HepG2 (cell line): ENCODE measurements around the gene KIF2C. TPM values are rescaled to one million over a fixed set of nuclear protein-coding genes. Genes with fewer than 3 reads are reported as not detected.

Experiments used
- BCL6 ChIP-seq: IDR thresholded peaks from 2 replicates; pipeline ENCODE4 v1.6.1; 2016; ENCODE audit warnings: missing genetic modification reagents, missing compliant biosample characterization
- CREM ChIP-seq, 2 experiments: sonication (generic) in 1 of 2; formaldehyde crosslinking in 1 of 2; IDR thresholded peaks; 2 replicates each; pipeline versions ENCODE4 v1.4.0 to v1.6.1; 2016 to 2020; ENCODE audit warnings: antibody characterized with exemption in 1 of 2, mild to moderate bottlenecking in 1 of 2, missing genetic modification reagents in 1 of 2
- FOXJ3 ChIP-seq: sonication (generic); formaldehyde crosslinking; IDR thresholded peaks from 2 replicates; pipeline ENCODE4 v1.4.0; 2020; ENCODE audit warnings: missing genetic modification reagents, mild to moderate bottlenecking, borderline replicate concordance
- LCORL ChIP-seq, 2 experiments: fragments of 450-650 bp in 1 of 2; sonication (generic) in 1 of 2; formaldehyde crosslinking in 1 of 2; IDR thresholded peaks; 2 replicates each; pipeline versions ENCODE4 v1.5.0 to v1.6.1; 2017 to 2020; ENCODE audit warnings: antibody characterized with exemption in 1 of 2, missing genetic modification reagents in 1 of 2
- MTA1 ChIP-seq: sonication (generic); formaldehyde crosslinking; IDR thresholded peaks from 2 replicates; pipeline ENCODE4 v1.4.0; 2020; ENCODE audit warnings: missing genetic modification reagents, mild to moderate bottlenecking, borderline replicate concordance
- PHB2 ChIP-seq: fragments of 450-650 bp; IDR thresholded peaks from 2 replicates; pipeline ENCODE4 v1.6.1; 2018; ENCODE audit not compliant: partially characterized antibody
- PHF8 ChIP-seq: sonication (generic); formaldehyde crosslinking; IDR thresholded peaks from 2 replicates; pipeline ENCODE4 v1.5.0; 2020; ENCODE audit warnings: missing genetic modification reagents
- SNAPC2 ChIP-seq: sonication (generic); formaldehyde crosslinking; IDR thresholded peaks from 2 replicates; pipeline ENCODE4 v1.8.1; 2022; ENCODE audit warnings: mild to moderate bottlenecking, missing genetic modification reagents
- SNAPC4 ChIP-seq: sonication (generic); formaldehyde crosslinking; IDR thresholded peaks from 2 replicates; pipeline ENCODE4 v1.4.0; 2020; ENCODE audit warnings: mild to moderate bottlenecking, missing genetic modification reagents
- SP140L ChIP-seq: sonication (generic); formaldehyde crosslinking; IDR thresholded peaks from 2 replicates; pipeline ENCODE4 v1.4.0; 2020; ENCODE audit warnings: missing genetic modification reagents, borderline replicate concordance
- TFAP4 ChIP-seq: sonication (generic); IDR thresholded peaks from 2 replicates; pipeline ENCODE4 v1.6.1; 2016; ENCODE audit warnings: low read depth, borderline replicate concordance
- TP53 ChIP-seq: sonication (generic); formaldehyde crosslinking; conservative IDR thresholded peaks from 2 replicates; pipeline ENCODE4 v1.4.0; 2020; ENCODE audit warnings: missing genetic modification reagents
- ZNF737 ChIP-seq: sonication (generic); formaldehyde crosslinking; IDR thresholded peaks from 2 replicates; pipeline ENCODE4 v1.5.0; 2020; ENCODE audit warnings: missing genetic modification reagents, mild to moderate bottlenecking, borderline replicate concordance
- ZNF768 ChIP-seq: sonication (generic); formaldehyde crosslinking; IDR thresholded peaks from 2 replicates; pipeline ENCODE4 v1.4.0; 2020; ENCODE audit warnings: missing genetic modification reagents
- polyA plus RNA-seq, 8 experiments: library from polyadenylated mRNA; depleted of rRNA in 3 of 8; stranded (reverse) in 7 of 8; unstranded in 1 of 8; fragments of >200 nt; fragmentation: Illumina TruSeq in 4 of 8; extraction: Trizol in 4 of 8; gene quantifications; 2 replicates each; pipeline versions ENCODE4 v1.2.1 to v1.2.3, GENCODE V29; 2011 to 2016; ENCODE audit warnings: low read depth in 4 of 8, missing spikeins in 1 of 8, mixed read lengths in 1 of 8; ENCODE audit not compliant: insufficient read depth in 1 of 8
- total RNA-seq, 5 experiments: library from RNA; depleted of rRNA; stranded (reverse); fragments of >200 nt; fragmentation: Illumina TruSeq; extraction: Trizol; gene quantifications; 2 replicates each; pipeline ENCODE4 v1.2.3, GENCODE V29; 2016; ENCODE audit warnings: low read depth in 1 of 5
- TF ChIP-seq, protein P1 (sequence below): IDR thresholded peaks from 2 replicates; pipeline ENCODE4 v1.6.1; 2016; ENCODE audit warnings: missing genetic modification reagents, missing compliant biosample characterization
- TF ChIP-seq, protein P2 (sequence below): sonication (generic); formaldehyde crosslinking; conservative IDR thresholded peaks from 2 replicates; pipeline ENCODE4 v1.4.0; 2020; ENCODE audit warnings: missing genetic modification reagents
- TF ChIP-seq, protein P3 (sequence below): sonication (generic); formaldehyde crosslinking; IDR thresholded peaks from 2 replicates; pipeline ENCODE4 v1.8.0; 2022; ENCODE audit warnings: low read depth, missing genetic modification reagents

KIF2C gene
- total and polyA plus RNA-seq, 2 of the 13 experiments (the other 11 are each of a cell fraction or from before 2014, with no cell fraction given): 29.7 to 53.7 TPM

DNA sequence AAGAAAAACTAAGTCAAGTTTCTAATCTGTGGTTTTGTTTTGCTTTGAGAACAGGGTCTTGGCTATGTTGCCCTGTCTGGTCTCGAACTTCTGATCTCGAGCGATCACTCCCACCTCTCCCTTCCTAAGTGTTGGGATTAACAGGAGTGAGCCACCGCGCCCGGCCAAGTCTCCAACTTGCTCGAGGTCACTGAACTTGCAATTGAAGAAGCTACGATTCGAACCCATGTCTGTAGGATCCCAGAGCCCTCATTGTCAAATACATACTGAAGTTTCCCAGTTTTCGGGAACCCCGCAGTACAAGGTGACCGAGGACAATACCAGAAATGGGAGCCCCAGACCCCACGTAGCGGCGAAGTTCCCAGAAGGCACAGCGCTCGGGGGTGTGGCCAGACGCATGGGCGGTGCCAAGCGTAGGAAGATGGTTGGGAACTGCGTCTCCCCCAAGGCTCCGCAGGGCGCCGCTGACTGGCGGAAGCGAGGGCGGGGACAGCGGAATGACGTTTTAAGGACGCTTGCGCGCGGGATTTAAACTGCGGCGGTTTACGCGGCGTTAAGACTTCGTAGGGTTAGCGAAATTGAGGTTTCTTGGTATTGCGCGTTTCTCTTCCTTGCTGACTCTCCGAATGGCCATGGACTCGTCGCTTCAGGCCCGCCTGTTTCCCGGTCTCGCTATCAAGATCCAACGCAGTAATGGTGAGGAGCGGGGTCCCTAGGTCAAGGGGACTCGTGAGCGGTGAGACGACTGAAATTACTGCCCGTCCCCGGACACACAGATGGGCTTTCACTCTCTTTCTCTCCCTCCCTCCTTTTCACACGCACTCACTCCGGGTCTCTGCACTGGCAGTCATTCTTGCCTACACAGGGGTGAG is at the start of gene KIF2C (continued):
- no peak for TF ChIP-seq MTA1 (CRISPR knock-in tag)
- TF ChIP-seq, protein P1, sequence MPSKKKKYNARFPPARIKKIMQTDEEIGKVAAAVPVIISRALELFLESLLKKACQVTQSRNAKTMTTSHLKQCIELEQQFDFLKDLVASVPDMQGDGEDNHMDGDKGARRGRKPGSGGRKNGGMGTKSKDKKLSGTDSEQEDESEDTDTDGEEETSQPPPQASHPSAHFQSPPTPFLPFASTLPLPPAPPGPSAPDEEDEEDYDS (CRISPR knock-in tag): peak; percentile 92
- peak; percentile 17 for TF ChIP-seq BCL6
- TF ChIP-seq CREM (IDR thresholded peaks at IDR 0.05): peak; percentile 93
- TF ChIP-seq CREM (CRISPR knock-in tag; IDR thresholded peaks at IDR 0.05): 0 out of 2 replicates have a peak, but pooled peaks have one; percentile 5
- TF ChIP-seq PHB2: no peak
- TF ChIP-seq SNAPC4 (CRISPR knock-in tag): no peak
- peak; percentile 73 for TF ChIP-seq PHF8 (CRISPR knock-in tag)
- TF ChIP-seq TFAP4: no peak
- TF ChIP-seq SP140L: 0 out of 2 replicates have a peak, but pooled peaks have one; percentile 50
- TF ChIP-seq, protein P2, sequence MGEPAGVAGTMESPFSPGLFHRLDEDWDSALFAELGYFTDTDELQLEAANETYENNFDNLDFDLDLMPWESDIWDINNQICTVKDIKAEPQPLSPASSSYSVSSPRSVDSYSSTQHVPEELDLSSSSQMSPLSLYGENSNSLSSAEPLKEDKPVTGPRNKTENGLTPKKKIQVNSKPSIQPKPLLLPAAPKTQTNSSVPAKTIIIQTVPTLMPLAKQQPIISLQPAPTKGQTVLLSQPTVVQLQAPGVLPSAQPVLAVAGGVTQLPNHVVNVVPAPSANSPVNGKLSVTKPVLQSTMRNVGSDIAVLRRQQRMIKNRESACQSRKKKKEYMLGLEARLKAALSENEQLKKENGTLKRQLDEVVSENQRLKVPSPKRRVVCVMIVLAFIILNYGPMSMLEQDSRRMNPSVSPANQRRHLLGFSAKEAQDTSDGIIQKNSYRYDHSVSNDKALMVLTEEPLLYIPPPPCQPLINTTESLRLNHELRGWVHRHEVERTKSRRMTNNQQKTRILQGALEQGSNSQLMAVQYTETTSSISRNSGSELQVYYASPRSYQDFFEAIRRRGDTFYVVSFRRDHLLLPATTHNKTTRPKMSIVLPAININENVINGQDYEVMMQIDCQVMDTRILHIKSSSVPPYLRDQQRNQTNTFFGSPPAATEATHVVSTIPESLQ (CRISPR knock-in tag): no peak
- TF ChIP-seq, protein P3, sequence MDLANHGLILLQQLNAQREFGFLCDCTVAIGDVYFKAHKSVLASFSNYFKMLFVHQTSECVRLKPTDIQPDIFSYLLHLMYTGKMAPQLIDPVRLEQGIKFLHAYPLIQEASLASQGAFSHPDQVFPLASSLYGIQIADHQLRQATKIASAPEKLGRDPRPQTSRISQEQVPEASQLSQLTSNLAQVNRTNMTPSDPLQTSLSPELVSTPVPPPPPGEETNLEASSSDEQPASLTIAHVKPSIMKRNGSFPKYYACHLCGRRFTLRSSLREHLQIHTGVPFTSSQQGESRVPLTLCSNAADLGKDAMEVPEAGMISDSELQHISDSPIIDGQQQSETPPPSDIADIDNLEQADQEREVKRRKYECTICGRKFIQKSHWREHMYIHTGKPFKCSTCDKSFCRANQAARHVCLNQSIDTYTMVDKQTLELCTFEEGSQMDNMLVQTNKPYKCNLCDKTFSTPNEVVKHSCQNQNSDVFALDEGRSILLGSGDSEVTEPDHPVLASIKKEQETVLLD (CRISPR knock-in tag): no peak
- TF ChIP-seq FOXJ3 (CRISPR knock-in tag): peak; percentile 63; the same call in 1 of the 2 replicates
- TF ChIP-seq ZNF737 (CRISPR knock-in tag): no peak
- no peak for TF ChIP-seq ZNF768 (CRISPR knock-in tag)
- no peak for TF ChIP-seq TP53 (CRISPR knock-in tag)
- TF ChIP-seq SNAPC2 (CRISPR knock-in tag): peak; percentile 88; the same call in 1 of the 2 replicates
- TF ChIP-seq LCORL (IDR thresholded peaks at IDR 0.05): no peak
- TF ChIP-seq LCORL (CRISPR knock-in tag; IDR thresholded peaks at IDR 0.05): peak; percentile 42; the same call in 1 of the 2 replicates
